ENCODE measurements around the gene CST7. TPM values are rescaled to one million over a fixed set of nuclear protein-coding genes. Genes with fewer than 3 reads are reported as not detected.
"Not testable (repeated sequence)": the region's sequence is repeated elsewhere in the genome, so short reads cannot be mapped to it uniquely, and the experiment has no call there.

The CST7 gene
- total RNA-seq, 2 donors from 2014 or later: 2.7 to 3.2 TPM

DNA sequence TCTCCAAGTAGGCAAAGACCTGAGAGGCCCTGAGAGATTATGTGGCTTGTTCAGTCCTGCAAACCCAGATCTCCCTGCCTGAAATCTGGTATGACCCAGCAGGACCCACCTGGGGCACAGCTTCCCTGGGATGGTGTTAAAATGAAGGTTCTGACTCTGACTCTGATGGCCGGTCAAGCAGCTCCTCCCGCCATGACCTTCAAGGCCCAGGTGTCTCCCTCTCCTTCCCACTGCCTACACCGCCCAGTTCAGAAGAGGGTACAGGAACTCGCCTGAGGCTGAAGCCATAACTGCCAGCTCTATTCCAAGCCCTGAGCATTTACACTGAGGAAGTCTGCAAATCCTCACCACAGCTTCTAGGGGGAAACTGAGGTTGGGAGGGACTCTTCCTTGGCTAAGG is 5.9 kb upstream of the CST7 start:
- TF ChIP-seq, protein P1, sequence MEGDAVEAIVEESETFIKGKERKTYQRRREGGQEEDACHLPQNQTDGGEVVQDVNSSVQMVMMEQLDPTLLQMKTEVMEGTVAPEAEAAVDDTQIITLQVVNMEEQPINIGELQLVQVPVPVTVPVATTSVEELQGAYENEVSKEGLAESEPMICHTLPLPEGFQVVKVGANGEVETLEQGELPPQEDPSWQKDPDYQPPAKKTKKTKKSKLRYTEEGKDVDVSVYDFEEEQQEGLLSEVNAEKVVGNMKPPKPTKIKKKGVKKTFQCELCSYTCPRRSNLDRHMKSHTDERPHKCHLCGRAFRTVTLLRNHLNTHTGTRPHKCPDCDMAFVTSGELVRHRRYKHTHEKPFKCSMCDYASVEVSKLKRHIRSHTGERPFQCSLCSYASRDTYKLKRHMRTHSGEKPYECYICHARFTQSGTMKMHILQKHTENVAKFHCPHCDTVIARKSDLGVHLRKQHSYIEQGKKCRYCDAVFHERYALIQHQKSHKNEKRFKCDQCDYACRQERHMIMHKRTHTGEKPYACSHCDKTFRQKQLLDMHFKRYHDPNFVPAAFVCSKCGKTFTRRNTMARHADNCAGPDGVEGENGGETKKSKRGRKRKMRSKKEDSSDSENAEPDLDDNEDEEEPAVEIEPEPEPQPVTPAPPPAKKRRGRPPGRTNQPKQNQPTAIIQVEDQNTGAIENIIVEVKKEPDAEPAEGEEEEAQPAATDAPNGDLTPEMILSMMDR (IDR thresholded peaks at IDR 0.05): no peak
- Histone ChIP-seq H3K27ac (no peak overlapping the region), H3K36me3 (no peaks in the 10 kb centered on the region), H3K27me3 (no peaks in the 10 kb centered on the region), H3K4me3 (no peak overlapping the region), H3K4me1 (no peaks in the 10 kb centered on the region), H3K9me3 (peaks cover 0 to 16% of the 10 kb centered on the region in 2 donors)
- DNase-seq (ENCODE audit: low spot score): no peak

DNA sequence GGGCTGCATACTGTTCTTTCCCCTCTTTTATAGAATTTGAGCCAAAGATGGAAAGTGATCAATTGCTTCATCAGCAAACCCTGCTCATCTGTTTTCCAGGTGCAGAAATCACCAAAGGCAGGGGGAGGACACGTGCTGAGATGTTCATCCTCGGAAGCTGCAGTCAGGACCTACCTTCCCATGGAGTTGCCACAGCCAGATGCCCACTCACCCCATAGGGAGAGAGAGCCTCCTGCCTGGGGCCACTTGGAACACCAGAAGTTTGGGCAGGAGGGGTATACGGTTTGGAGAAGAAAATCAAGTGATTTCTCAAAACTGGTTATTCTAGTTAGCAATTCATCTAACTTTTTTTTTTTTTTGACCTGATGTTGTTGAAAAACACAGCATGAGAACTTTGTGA is 5.3 kb upstream of the CST7 start:
- no peaks in the 10 kb centered on the region for H3K27me3 ChIP-seq
- H3K9me3 ChIP-seq: peaks cover 0 to 16% of the 10 kb centered on the region in 2 donors
- H3K36me3 ChIP-seq: no peaks in the 10 kb centered on the region
- H3K4me1 ChIP-seq: no peaks in the 10 kb centered on the region
- TF ChIP-seq, protein P1 (IDR thresholded peaks at IDR 0.05): no peak
- H3K27ac ChIP-seq: no peak overlapping the region
- DNase-seq (ENCODE audit: low spot score): no peak
- H3K4me3 ChIP-seq: no peak overlapping the region

DNA sequence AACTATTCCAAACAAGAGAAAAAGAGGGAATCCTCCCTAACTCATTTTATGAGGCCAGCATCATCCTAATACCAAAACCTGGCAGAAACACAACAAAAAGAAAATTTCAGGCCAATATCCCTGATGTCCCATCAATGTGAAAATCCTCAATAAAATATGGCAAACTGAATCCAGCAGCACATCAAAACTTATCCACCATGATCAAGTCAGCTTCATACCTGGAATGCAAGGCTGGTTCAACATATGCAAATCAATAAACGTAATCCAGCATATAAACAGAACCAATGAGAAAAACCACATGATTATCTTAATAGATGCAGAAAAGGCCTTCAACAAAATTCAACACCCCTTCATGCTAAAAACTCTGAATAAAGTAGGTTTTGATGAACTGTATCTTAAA is 2.7 kb upstream of the CST7 start:
- DNase-seq (ENCODE audit: low spot score); H3K4me3 ChIP-seq; H3K36me3 ChIP-seq; H3K27ac ChIP-seq; H3K4me1 ChIP-seq; H3K27me3 ChIP-seq: not testable (repeated sequence)
- H3K9me3 ChIP-seq: peaks cover 0 to 16% of the 10 kb centered on the region in 2 donors

DNA sequence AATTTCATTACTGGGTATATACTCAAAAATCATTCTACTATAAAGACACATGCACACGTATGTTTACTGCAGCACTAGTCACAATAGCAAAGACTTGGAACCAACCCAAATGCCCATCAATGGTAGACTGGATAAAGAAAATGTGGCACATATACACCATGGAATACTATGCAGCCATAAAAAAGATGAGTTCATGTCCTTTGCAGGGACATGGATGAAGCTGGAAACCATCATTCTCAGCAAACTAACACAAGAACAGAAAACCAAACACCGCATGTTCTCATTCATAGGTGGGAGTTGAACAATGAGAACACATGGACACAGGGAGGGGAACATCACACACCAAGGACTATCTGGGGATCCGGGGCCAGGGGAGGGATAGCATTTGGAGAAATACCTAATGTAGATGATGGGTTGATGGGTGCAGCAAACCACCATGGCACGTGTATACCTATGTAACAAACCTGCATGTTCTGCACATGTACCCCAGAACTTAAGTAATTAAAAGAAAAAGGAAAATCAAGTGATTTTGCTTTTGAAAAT is 602 bp upstream of the CST7 start:
- not testable (repeated sequence) for H3K27ac ChIP-seq; H3K4me3 ChIP-seq; H3K27me3 ChIP-seq; H3K4me1 ChIP-seq; DNase-seq (ENCODE audit: low spot score); H3K36me3 ChIP-seq
- peaks cover 0 to 16% of the 10 kb centered on the region in 2 donors for H3K9me3 ChIP-seq

DNA sequence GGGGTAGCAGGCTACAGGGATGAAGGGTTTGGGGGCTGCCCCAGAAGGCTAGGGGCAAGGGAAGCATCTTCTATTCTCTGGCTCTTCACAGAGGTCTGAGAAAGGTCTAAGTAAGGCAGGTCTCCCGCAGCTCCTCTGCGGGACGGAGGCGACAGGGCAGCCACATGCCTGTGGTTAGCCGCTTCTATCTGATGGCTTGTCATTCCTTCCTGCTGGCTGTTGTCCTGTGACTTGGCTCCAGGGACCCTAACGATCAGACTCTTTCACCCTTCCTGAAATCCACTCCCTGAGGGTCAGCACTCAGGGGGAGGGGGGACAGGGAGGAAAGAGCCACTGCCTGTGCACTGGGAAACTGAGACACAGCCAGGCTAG is 673 bp downstream of the CST7 start:
- H3K4me1 ChIP-seq: peaks cover 0 to 7% of the 10 kb centered on the region in 2 donors
- H3K4me3 ChIP-seq: no peak overlapping the region
- H3K27me3 ChIP-seq: no peaks in the 10 kb centered on the region
- peaks cover 0 to 13% of the 10 kb centered on the region in 2 donors for H3K9me3 ChIP-seq
- TF ChIP-seq, protein P1 (IDR thresholded peaks at IDR 0.05): no peak
- no peak overlapping the region for H3K27ac ChIP-seq
- DNase-seq (ENCODE audit: low spot score): no peak
- H3K36me3 ChIP-seq: no peaks in the 10 kb centered on the region

DNA sequence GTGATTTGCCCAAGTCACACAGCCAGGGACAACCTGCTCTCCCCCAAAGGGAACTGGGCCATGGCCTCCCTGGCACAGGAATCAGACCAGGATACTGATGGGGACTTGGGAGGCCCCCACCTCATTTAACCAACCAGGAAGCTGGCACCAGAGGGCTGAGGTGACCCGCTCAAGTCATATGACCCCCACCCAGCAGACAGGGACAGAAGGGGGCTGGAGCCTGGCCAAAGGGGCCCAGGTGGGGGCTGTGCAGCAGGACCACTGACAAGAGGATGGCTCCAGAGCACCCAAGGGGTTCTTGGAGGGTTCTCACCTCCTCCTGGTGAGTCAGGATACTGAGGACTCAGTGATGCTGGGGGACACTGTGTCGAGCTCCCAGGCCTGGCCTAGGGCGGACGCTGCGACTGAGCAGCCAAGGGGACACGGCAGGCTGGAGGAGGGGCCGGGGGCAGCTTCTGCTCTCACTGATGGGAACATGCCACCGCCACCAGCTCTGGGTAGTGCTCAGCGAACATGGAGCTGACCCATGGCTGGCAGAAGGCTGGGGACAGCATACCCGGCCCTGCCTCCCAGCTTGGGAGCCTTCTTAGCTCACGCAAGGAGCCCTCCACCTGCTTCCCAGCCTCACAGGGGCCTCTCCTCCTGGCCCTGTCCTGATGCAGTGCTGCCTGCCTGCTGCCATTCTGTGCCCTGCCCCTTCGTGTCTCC is 1.2 kb downstream of the CST7 start:
- H3K36me3 ChIP-seq: no peaks in the 10 kb centered on the region
- DNase-seq (ENCODE audit: low spot score): no peak
- H3K4me3 ChIP-seq: no peak overlapping the region
- H3K27me3 ChIP-seq: no peaks in the 10 kb centered on the region
- peaks cover 0 to 7% of the 10 kb centered on the region in 2 donors for H3K4me1 ChIP-seq
- TF ChIP-seq, protein P1 (IDR thresholded peaks at IDR 0.05): no peak
- H3K27ac ChIP-seq: no peak overlapping the region
- H3K9me3 ChIP-seq: peaks cover 0 to 12% of the 10 kb centered on the region in 2 donors

Measured in right atrium auricular region (tissue), 2 donors.